Measurements from ENCODE around the gene PDZK1. TPM values are rescaled to one million over a fixed set of nuclear protein-coding genes. Genes with fewer than 3 reads are reported as not detected.

The PDZK1 gene
- total RNA-seq, 1 experiment from 2014 or later, result 0.52 TPM

DNA sequence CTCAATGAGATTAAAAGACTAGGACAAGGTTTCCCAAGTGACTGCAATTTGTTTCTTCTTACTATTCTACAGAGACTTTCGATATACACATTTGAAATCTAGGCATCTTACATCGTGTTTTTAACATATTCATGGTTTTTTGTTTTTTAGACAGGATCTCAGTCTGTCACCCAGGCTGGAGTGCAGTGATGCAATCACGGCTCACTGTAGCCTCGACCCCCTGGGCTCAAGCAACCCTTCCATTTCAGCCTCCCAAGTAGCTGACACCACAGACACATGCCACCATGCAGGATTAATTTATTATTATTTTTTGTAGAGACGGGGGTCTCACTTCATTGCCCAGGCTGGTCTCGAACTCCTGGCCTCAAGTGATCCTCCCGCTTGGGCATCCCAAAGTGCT, 1.5 kb downstream of the PDZK1 start:
- no peaks in the 10 kb centered on the region for H3K9me3 ChIP-seq (ENCODE audit: low read depth, low read length, poor library complexity, severe bottlenecking)
- no peak overlapping the region for H3K27ac ChIP-seq (ENCODE audit: low read depth, low read length, poor library complexity, severe bottlenecking)
- H3K4me1 ChIP-seq (ENCODE audit: insufficient read depth, low read length, poor library complexity, severe bottlenecking), result no peaks in the 10 kb centered on the region
- DNase-seq (ENCODE audit: low spot score), result no peak
- no peak overlapping the region for H3K4me3 ChIP-seq (ENCODE audit: low read depth, low read length, poor library complexity, severe bottlenecking)
- CTCF ChIA-PET, result no interaction called here
- H3K36me3 ChIP-seq (ENCODE audit: insufficient read depth, low read length, poor library complexity, severe bottlenecking), result no peaks in the 10 kb centered on the region
- no peaks in the 10 kb centered on the region for H3K27me3 ChIP-seq (replicated peaks; ENCODE audit: insufficient read depth, low read depth, low read length, poor library complexity)
- intact Hi-C loops (cut with micrococcal nuclease; ENCODE audit: unreplicated experiment), result no loop called here
- BruUV-seq (replicated peaks), result no TSS peak
- POLR2A ChIA-PET (ENCODE audit: low non-redundant PET), result no interaction called here
- TF ChIP-seq EZH2 (IDR thresholded peaks at IDR 0.05; ENCODE audit: borderline replicate concordance, low read depth, low read length, poor library complexity, severe bottlenecking), result no peak
- TF ChIP-seq, protein P1, sequence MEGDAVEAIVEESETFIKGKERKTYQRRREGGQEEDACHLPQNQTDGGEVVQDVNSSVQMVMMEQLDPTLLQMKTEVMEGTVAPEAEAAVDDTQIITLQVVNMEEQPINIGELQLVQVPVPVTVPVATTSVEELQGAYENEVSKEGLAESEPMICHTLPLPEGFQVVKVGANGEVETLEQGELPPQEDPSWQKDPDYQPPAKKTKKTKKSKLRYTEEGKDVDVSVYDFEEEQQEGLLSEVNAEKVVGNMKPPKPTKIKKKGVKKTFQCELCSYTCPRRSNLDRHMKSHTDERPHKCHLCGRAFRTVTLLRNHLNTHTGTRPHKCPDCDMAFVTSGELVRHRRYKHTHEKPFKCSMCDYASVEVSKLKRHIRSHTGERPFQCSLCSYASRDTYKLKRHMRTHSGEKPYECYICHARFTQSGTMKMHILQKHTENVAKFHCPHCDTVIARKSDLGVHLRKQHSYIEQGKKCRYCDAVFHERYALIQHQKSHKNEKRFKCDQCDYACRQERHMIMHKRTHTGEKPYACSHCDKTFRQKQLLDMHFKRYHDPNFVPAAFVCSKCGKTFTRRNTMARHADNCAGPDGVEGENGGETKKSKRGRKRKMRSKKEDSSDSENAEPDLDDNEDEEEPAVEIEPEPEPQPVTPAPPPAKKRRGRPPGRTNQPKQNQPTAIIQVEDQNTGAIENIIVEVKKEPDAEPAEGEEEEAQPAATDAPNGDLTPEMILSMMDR (conservative IDR thresholded peaks at IDR 0.05; ENCODE audit: low read depth, low read length), result no peak

GRCh38 chr1:145702826-145703225, 4.3 kb downstream of the PDZK1 start:
- no peaks in the 10 kb centered on the region for H3K27me3 ChIP-seq (replicated peaks; ENCODE audit: insufficient read depth, low read depth, low read length, poor library complexity)
- no peaks in the 10 kb centered on the region for H3K9me3 ChIP-seq (ENCODE audit: low read depth, low read length, poor library complexity, severe bottlenecking)
- no TSS peak for BruUV-seq (replicated peaks)
- intact Hi-C loops (cut with micrococcal nuclease; ENCODE audit: unreplicated experiment), result no loop called here
- no peaks in the 10 kb centered on the region for H3K4me1 ChIP-seq (ENCODE audit: insufficient read depth, low read length, poor library complexity, severe bottlenecking)
- CTCF ChIA-PET, result no interaction called here
- H3K27ac ChIP-seq (ENCODE audit: low read depth, low read length, poor library complexity, severe bottlenecking), result no peak overlapping the region
- POLR2A ChIA-PET (ENCODE audit: low non-redundant PET), result no interaction called here
- no peak for TF ChIP-seq EZH2 (IDR thresholded peaks at IDR 0.05; ENCODE audit: borderline replicate concordance, low read depth, low read length, poor library complexity, severe bottlenecking)
- TF ChIP-seq, protein P1 (conservative IDR thresholded peaks at IDR 0.05; ENCODE audit: low read depth, low read length), result no peak
- DNase-seq (ENCODE audit: low spot score), result no peak
- H3K36me3 ChIP-seq (ENCODE audit: insufficient read depth, low read length, poor library complexity, severe bottlenecking), result no peaks in the 10 kb centered on the region
- H3K4me3 ChIP-seq (ENCODE audit: low read depth, low read length, poor library complexity, severe bottlenecking), result no peak overlapping the region

DNA sequence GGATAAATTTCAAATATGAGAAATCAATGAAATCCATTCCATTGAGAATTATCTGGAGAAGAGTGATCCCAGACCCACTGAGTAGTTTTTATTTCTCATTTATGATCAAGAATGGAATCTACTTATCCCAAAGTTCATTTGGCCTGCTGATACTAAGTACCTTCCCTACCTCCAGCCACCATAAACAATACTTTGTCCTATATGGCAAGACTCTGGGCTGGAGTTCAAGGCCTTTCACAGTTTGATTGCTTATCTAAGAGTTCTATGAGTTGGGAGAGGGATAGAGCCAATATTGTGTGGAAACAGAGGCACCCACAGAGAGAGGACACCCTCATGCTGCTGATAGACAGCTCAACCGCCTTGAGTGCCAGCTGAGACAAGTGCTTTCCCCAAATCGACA, 5.1 kb downstream of the PDZK1 start:
- Histone ChIP-seq H3K27ac (ENCODE audit: low read depth, low read length, poor library complexity, severe bottlenecking) (no peak overlapping the region), H3K27me3 (replicated peaks; ENCODE audit: insufficient read depth, low read depth, low read length, poor library complexity) (no peaks in the 10 kb centered on the region), H3K4me1 (ENCODE audit: insufficient read depth, low read length, poor library complexity, severe bottlenecking) (no peaks in the 10 kb centered on the region), H3K9me3 (ENCODE audit: low read depth, low read length, poor library complexity, severe bottlenecking) (no peaks in the 10 kb centered on the region), H3K4me3 (ENCODE audit: low read depth, low read length, poor library complexity, severe bottlenecking) (no peak overlapping the region), H3K36me3 (ENCODE audit: insufficient read depth, low read length, poor library complexity, severe bottlenecking) (no peaks in the 10 kb centered on the region)
- TF ChIP-seq, protein P1 (conservative IDR thresholded peaks at IDR 0.05; ENCODE audit: low read depth, low read length), result no peak
- TF ChIP-seq EZH2 (IDR thresholded peaks at IDR 0.05; ENCODE audit: borderline replicate concordance, low read depth, low read length, poor library complexity, severe bottlenecking), result no peak
- intact Hi-C loops (cut with micrococcal nuclease; ENCODE audit: unreplicated experiment), result no loop called here
- ChIA-PET CTCF (no interaction called here), POLR2A (ENCODE audit: low non-redundant PET) (no interaction called here)
- no TSS peak for BruUV-seq (replicated peaks)
- no peak for DNase-seq (ENCODE audit: low spot score)
